Measurements from ENCODE around the gene LRRC51. TPM values are rescaled to one million over a fixed set of nuclear protein-coding genes. Genes with fewer than 3 reads are reported as not detected.

Gene LRRC51
- total RNA-seq, 1 experiment from 2014 or later: 18.3 TPM

Small RNA genes within 50 kb of the gene (small RNA-seq; reads per million reads assigned to genes)
- gene MIR3165 (0 to 0.14 reads per million in 2 experiments), gene RNU6-72P (0 reads per million in 2 experiments)

Other genes with a start within 250 kb of the LRRC51 start
- not detected in 2 replicates for gene DEFB108B, start 247.7 kb upstream of the LRRC51 start, total RNA-seq (2014; rRNA removed; shearing (Covaris generic))
- not detected in 2 replicates for gene DEFB131B, start 202.4 kb upstream of the LRRC51 start, total RNA-seq (2014; rRNA removed; shearing (Covaris generic))
- 5.1 and 6.6 TPM in 2 replicates for gene XNDC1N, start 152.3 kb upstream of the LRRC51 start, total RNA-seq (2014; rRNA removed; shearing (Covaris generic))
- 41.9 and 50.9 TPM in 2 replicates for gene RNF121, start 151.8 kb upstream of the LRRC51 start, total RNA-seq (2014; rRNA removed; shearing (Covaris generic))
- gene IL18BP, start 81.9 kb upstream of the LRRC51 start, total RNA-seq (2014; rRNA removed; shearing (Covaris generic)): 1.6 and 2.6 TPM in 2 replicates
- gene NUMA1, start 308 bp upstream of the LRRC51 start, total RNA-seq (2014; rRNA removed; shearing (Covaris generic)): 118 and 144 TPM in 2 replicates
- gene LAMTOR1, start 22.4 kb downstream of the LRRC51 start, total RNA-seq (2014; rRNA removed; shearing (Covaris generic)): 279 and 297 TPM in 2 replicates
- not detected in 2 replicates for gene TOMT, start 25.1 kb downstream of the LRRC51 start, total RNA-seq (2014; rRNA removed; shearing (Covaris generic))
- 30.3 and 30.6 TPM in 2 replicates for gene ANAPC15, start 31.8 kb downstream of the LRRC51 start, total RNA-seq (2014; rRNA removed; shearing (Covaris generic))
- not detected in 2 replicates for gene FOLR3, start 54.9 kb downstream of the LRRC51 start, total RNA-seq (2014; rRNA removed; shearing (Covaris generic))
- not detected in 2 replicates for gene FOLR1, start 111.3 kb downstream of the LRRC51 start, total RNA-seq (2014; rRNA removed; shearing (Covaris generic))
- not detected in 2 replicates for gene FOLR2, start 135.9 kb downstream of the LRRC51 start, total RNA-seq (2014; rRNA removed; shearing (Covaris generic))
- gene INPPL1, start 143.9 kb downstream of the LRRC51 start, total RNA-seq (2014; rRNA removed; shearing (Covaris generic)): 105 and 121 TPM in 2 replicates
- not detected in 2 replicates for gene PHOX2A, start 163.3 kb downstream of the LRRC51 start, total RNA-seq (2014; rRNA removed; shearing (Covaris generic))